HK-2 (cell line): ENCODE measurements around the gene CTSW.
A peak's percentile ranks its signal among the peaks of the same experiment; 100 is the strongest.

Experiments used
- DNase-seq: peaks from one replicate; pipeline ENCODE4 v3.0.0-alpha.2; 2018; ENCODE audit not compliant: unreplicated experiment

The CTSW gene

DNA sequence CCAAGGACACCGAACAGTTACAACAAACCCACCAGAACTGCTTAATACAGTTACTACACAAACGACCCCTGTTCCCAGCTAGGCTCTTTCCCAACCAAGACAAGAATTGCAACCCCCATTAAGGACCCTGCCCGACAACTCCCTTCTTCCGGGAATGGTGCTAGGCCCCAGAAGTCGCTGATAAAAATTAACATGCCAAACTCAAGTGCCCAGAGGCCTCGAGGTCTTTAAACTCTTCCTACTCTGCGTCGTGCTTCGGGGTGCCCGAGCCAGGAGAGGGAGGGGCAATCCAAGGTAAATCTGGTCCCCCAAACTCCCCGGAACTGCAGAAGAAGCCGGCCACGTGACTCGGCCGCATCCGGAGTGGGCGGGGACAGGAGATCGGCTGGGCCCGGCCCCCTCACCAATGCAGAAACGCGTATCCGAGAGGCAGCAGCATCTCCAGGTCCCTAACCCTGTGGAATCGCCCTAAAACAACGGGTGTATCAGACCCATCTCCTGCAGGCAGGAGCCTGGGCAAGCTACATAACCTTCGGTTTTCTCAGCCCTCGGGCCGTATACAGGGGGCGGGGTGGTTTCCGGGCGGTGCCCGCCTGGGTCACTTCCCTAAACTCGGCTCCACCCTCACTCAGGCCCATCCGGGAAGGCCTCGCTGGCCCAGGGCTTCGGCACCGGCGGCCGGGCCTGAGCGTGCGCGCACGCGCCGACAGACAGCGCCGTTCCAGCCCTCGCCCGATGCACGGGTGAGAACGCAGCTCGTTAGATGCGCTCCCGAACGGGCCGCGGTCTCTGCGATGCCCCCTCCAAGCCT, 22.7 kb upstream of the CTSW start:
- DNase-seq = peak; percentile 54

DNA sequence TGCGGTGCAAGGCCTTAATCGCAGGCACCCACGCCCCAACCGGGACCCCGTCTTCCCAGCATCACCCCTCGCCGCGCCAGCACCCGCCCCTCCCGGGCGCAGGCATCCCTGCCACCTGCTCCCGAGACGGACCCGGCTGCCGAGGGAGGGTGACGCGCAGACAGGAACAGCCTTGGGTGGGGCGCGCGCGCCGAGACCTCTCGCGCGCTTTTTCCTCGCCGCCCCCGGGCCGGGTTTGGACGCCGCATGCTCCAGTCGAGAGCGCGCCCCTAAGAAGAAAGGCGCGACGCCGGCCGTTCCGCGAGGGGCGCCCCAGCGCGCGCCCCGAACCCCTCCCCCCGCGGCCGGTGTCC, 22.2 kb upstream of the CTSW start:
- no peak for DNase-seq

DNA sequence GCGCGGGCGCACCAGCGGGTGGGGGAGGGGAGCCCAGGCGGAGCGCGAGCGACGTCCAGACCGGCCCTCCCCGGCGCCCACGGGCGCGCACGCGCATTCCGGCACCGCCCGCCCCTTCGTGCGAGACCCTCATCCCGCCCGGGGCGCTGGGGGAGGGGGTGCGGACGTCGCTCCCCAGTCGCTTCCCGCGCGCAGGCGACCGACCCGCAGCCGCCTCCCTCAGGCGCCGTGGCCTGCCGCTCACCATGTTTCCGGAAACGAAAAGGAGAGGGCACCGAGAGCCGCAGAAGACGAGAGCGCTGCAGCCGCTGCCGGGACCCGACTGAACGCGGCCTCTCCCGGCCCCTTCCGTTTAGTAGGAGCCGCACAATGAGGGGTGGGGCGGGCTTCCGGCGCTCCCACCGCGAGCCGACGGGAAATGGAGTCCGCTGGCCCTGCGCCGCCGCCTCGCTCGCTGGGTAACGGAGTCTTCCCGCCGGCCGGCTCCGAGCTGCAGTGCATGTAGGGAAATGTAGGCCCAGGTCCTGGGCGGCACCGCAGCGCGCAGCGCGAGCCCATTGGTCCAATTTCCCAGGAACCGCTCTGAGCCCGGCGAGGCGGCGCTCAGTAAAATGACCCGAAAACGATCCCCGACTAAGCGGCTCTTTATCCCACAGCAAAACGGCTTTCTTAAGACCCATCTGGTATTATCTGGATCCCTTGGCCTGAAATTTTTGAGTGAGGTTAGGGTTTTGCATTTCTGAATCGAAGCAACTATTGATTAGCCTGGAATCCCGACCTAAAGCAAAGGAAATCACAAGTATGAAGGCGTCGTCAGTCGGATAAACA, 21.6 kb upstream of the CTSW start, which contains the start of gene CFL1:
CFL1 (minus strand) TSS at position 328 of the 828 bp plus-strand sequence; CDS start at position 247, 81 bp downstream.
- peak; percentile 93 for DNase-seq

DNA sequence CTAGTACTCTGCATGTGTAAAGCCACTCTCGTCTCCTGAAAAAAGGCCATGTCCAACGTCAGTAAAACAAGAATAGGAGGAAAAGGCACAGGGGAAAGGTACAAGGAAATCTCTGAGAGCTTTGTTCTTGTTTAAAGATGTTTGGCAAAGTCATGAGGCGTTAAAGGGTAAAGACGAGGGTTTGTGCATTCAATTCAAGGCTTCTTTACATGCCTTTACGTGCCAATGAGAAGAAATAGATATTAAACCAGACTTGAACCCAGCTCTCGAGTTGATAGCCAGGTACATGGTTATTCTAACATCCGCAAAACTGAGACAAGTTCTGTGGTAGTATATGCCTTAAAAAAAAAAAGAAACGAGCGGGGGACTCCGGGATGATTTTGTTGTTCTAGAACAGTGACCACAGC, 21.0 kb upstream of the CTSW start:
- DNase-seq = no peak

DNA sequence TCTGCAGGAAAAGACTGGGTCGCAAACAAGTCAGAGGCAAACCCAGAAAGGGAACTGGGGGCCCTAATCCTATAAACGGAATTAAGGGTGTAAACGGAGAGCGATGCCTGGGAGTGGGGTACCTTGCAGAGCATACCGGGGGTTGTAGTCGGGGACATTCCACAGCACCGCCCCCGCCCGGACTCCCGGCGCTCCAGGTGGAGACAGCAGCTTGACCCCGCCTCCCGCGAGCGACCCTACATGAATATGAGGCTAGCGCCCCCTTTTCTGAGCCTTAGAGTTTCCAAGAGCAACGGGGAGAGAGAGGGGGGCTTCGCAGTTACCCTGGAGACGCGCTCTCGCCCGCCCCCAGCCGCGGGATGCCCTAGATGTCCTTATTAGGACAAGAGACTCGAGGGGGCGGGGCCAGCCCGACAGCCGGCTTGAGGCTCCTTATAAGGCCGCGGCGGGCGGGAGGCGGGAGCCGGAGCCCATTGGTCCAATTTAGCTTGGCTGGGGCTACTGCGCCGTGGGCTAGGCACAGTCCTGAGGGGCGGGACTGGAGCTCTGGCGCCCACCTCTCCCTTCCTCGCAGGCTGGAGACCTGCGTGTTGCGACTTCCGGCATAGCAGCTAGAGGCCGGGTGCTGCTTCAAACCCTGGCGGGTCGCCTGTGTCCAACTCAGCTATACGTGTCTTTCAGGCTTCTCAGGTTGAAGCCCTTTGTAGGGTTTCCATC, 20.4 kb upstream of the CTSW start:
- DNase-seq = peak; percentile 95

DNA sequence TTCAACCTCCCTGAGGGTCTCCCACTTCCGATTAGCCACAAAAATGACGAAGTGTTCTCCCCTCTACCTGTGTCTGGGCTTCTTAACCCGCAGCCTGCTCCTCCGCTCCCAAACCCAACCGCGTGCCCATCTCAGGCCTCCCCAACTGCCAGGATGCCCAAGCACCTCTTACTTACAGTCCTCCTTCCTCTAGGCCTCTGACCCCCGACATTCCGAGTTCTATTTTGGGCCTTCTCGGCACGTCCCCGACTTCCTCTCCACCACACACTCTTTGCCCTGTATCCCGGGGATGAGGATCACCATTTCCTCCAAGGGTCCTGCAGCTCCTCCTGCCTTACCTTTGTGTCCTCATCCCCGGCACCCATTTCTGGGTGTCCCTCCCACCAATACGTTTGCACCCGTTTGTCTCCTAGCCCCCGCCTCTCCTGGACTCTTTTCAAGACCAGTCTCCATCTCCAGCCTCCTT, 19.8 kb upstream of the CTSW start:
- DNase-seq = no peak

DNA sequence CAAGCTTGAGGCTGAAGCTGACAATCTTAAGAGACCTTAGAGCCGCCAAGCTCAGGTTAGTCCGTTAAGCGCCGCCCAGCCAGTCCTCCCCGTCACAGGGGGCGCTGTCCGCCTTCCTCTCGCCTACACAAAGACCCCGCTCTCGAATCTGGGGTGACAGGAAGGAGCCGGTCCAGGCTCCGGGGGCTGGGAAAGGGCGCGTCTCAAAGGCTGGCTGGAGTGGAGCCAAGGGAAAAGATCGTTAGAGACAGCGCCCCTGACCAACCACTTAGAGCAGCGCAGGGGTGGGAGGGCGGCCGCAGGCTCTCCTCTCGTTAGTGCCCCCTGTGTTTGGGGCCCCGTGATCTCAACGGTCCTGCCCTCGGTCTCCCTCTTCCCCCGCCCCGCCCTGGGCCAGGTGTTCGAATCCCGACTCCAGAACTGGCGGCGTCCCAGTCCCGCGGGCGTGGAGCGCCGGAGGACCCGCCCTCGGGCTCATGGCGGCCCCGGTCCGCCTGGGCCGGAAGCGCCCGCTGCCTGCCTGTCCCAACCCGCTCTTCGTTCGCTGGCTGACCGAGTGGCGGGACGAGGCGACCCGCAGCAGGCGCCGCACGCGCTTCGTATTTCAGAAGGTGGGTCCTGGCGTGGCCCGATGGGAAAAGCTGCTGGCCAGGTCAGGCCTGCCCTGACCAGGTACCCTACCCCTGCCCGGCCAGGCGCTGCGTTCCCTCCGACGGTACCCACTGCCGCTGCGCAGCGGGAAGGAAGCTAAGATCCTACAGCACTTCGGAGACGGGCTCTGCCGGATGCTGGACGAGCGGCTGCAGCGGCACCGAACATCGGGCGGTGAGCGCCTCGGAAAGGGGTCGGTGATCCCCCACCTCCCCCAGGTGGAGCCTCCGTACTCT, 19.1 kb upstream of the CTSW start, which contains the start of gene MUS81:
MUS81 (plus strand) TSS at position 156 of the 887 bp plus-strand sequence; CDS start at position 477, 321 bp downstream.
- peak; percentile 96 for DNase-seq

DNA sequence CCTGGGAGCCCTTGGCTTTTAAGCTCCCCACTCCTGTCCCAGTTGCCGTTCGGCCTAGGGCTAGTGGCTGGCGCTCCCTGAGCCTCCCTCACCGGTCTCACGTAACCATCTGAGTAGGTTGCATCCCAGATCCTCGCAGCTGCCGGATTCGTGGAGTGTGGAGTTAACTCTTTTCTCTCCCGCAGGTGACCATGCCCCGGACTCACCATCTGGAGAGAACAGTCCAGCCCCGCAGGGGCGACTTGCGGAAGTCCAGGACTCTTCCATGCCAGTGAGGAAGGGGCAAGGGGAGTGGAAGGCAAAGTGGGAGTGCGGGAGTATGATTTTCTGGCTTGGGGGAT, 18.5 kb upstream of the CTSW start:
- DNase-seq = no peak

DNA sequence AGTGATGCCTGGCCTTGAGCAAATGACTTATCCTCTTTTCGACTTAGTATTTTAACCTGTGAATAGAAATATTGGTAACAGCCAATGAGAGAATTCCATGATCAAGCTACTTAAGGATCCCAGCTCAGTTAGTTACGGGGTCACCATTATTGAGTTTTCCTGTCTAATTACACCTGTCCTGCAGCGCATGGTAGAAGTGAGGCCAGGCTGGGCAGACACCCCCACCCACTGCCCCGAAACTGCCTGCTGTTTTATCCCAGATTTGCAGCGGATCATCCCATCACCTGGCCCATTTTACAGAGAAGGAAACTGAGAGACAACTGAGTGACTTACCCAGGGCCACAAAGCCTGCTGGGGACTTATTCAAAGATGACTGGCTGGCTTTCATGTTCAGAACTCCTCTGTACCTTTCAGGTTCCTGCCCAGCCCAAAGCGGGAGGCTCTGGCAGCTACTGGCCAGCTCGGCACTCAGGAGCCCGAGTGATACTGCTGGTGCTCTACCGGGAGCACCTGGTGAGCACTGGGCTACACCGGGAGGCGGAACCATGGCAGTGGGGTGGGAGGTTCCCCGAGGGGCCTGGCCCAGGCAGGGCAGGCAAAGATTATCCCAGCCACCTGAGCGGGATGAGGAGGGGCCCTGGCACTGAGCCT, 18.0 kb upstream of the CTSW start:
- DNase-seq = no peak

DNA sequence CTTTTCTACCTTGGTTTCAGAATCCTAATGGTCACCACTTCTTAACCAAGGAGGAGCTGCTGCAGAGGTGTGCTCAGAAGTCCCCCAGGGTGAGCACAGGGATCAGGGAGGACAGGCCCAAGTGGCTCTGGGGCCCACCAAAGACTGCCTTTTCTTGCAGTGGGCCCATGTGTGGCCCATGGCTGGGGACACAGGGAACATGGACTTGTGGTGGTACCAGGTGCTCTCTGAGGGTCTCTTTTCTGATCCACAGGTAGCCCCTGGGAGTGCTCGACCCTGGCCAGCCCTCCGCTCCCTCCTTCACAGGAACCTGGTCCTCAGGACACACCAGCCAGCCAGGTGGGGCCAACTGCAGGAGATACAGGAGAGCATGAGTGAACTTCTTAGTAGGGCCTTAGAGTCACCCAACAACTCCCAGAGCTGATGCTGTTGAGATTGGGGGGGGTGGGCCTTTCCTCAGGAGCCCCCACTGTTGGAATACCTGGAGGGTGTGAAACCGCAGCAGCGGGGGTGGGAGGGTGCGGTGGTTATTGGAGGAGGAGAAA, 17.4 kb upstream of the CTSW start:
- no peak for DNase-seq

DNA sequence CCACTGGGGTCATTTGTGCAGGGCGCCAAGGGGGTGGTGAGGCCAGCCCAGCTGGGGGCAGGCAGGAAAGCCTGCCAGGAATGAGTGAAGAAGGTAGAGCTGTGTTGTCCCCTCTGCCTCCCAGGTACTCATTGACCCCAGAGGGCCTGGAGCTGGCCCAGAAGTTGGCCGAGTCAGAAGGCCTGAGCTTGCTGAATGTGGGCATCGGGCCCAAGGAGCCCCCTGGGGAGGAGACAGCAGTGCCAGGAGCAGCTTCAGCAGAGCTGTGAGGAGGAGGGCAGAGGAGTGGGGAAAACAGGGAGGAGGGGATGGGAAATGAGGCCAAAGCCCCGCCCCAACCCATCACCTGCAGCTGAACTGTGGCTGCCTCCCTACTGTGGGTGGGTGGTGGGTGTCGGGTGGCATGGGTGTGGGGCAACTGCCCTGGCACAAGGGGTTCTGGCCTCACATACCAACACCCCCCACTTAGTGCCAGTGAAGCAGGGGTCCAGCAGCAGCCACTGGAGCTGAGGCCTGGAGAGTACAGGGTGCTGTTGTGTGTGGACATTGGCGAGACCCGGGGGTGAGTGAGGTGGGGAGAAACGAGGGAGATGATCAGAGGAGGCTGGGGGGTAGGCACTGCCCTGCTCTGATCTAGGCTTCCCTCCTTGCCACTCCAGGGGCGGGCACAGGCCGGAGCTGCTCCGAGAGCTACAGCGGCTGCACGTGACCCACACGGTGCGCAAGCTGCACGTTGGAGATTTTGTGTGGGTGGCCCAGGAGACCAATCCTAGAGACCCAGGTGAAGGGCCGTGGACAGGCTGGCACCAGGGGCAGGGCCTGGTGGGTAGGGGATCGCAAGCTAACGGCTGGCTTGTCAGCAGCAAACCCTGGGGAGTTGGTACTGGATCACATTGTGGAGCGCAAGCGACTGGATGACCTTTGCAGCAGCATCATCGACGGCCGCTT, 16.4 kb upstream of the CTSW start:
- DNase-seq = no peak

DNA sequence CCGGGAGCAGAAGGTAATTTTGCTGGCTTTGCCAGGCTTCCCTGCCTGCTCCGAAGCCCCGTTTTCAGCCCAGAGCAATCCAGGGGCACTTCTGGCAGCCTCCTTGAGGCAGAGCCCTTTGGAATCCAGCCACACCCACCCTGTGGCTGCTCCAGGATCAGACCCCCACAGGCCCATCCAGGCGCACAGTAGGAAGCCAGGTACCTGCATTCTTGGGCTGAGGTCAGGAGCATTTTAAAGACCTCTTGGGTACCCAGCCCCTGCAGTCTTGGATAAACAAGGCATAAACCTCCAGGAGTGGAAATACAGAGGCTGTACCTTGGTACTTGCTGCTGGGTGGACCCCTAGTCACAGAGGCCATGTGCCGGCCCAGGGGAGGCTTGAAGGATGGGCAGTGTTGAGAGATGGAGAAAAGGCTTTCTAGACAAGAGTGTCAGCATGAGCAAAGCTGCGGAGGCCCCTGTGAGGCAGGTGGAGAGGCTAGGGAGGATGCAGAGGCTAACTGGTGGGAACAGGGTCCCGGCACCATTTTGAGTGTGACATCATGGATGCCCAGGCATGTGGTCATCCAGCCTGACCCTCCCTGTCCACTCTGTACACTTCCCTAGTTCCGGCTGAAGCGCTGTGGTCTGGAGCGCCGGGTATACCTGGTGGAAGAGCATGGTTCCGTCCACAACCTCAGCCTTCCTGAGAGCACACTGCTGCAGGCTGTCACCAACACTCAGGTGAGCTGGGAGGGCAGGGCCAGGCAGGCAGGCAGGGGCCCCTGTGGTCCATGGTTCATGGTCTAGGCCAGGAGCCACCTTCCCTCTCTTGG, 15.5 kb upstream of the CTSW start:
- DNase-seq = no peak

DNA sequence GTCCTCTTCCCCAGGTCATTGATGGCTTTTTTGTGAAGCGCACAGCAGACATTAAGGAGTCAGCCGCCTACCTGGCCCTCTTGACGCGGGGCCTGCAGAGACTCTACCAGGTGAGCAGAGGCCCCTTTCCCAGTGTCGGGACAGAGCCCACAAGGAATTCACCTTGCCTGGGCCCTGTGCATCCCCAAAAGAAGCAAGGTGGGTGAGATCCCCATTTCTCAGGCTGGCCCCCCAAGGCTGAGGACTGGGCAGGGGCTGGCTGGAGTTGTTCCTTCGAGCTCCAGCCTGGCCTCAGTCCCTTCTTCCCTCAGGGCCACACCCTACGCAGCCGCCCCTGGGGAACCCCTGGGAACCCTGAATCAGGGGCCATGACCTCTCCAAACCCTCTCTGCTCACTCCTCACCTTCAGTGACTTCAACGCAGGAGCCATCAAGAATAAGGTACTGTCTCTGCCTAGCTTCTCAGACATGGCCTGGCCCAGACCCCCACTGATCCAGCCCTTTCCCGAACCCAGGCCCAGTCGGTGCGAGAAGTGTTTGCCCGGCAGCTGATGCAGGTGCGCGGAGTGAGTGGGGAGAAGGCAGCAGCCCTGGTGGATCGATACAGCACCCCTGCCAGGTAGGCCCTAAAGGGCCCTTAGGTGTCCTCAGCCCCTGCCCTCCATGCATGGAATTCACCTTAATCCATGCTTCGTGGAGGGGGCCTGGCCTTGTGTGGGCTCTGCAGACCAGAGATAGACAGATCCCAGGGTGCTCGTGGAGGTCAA, 14.7 kb upstream of the CTSW start:
- DNase-seq = no peak

DNA sequence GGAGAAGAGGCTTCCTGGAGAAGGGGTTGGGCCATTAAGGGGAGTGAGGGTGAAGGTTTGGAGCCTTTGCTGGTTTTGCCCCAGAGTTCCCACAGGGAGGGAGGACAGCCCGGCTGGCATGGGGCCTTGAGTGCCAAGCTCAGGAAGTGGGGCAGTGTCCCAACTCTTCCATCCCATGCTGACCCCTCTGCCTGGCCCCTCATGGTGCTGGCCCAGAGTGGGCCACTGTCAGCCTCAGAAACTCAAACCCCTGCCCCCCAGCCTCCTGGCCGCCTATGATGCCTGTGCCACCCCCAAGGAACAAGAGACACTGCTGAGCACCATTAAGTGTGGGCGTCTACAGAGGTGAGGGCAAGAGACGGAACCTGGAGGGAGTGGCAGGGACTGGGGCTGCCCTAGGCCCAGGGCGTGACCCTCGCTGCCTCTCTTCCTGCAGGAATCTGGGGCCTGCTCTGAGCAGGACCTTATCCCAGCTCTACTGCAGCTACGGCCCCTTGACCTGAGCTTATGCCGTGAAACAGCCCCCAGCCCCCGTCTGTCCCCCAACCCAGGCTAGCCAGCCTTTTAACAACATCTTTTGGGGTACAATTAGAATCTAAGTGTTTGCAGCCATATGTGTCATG, 14.0 kb upstream of the CTSW start:
- no peak for DNase-seq

DNA sequence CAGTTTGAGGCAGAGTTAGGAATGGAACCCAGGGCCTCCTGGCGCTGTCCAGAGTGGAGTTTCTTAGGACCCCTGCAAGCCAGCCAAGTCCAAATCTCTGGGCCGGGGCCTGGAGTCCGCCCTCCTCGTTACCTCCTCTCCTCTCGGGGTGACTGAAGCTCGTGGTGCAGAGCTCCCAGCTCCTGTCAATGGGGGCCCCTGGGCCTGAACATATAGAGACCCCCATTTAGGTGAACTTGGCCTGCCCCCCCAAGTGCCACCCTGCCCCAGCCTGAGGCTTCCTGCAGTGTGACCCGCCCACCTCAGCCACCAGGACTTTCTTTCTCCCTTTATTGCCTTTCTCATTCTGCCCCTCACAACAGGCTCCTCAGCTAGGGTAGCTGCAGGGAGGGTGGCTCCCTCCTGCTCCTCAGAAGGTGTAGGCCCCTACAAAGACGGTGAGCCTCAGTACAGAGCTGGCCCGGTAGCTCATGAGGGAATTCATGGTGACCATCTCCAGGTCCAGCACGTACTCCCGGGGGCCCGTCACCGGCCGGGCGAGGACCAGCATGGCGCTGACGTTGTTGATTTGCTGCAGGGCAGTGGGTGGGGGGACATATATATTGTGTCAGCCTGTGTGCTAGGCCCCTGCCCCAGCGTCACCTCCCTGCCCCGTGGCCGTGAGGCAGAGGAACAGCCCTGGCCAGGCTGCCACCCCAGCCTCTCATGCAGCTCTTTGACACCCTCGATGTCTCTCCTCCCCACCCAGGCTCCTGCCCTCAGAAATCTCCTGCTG, 12.9 kb upstream of the CTSW start:
- DNase-seq = no peak

DNA sequence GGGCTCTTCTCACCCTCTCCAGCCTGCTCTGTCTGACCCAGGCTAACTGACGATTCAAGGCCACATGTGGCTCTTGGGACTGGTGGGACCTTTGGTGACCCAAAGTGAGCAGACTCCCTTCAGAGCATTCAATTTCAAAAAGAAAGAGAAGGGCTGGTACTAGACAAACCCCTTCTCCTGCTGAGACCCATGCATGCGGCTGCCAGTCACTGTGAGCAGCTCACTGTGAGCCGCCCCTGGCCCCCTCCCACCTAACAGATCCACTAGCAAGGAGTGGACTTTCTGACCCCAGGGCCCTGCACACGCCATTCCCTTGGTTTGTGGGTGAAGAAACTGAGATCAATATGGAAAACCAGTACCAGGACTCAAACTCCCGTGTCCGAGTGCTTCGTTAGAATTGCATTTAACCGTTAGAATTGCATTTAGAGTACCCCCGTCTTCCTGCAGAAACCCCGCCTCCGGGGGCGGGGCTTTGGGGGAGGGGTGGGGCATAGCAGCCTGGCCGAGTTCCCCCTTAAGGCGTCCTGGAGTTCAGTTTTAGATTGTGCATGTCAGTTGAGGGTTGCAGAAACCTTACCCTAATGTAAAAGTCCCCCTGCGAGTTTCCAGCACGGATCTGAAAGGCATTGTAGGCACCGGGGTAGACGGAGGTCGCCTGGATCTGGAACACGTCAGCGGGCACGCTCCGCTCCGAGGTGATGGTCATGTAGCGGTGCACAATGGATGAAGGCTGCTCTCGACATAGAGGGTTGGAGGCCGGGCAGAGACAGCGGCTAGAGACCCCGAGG, 12.2 kb upstream of the CTSW start:
- DNase-seq = no peak
